ENCODE results near the gene VWA5A.
"Not testable (repeated sequence)": the region's sequence is repeated elsewhere in the genome, so short reads cannot be mapped to it uniquely, and the experiment has no call there.

VWA5A gene

GRCh38 chr11:124168796-124169195 lies 53.5 kb downstream of the VWA5A start:
- Histone ChIP-seq H3K4me1 (ENCODE audit: low read depth, poor library complexity, severe bottlenecking) (no peaks in the 10 kb centered on the region), H4K20me1 (ENCODE audit: insufficient read depth) (no peaks in the 10 kb centered on the region), H3K9ac (no peak overlapping the region), H3K27me3 (ENCODE audit: insufficient read depth, low read depth) (no peaks in the 10 kb centered on the region), H2AFZ (ENCODE audit: low read depth) (no peak overlapping the region), H3K4me3 (IDR thresholded peaks at IDR 0.05; ENCODE audit: insufficient read depth, low read depth, low read length) (no peak overlapping the region), H3K79me2 (ENCODE audit: insufficient read depth, low read depth) (no peaks in the 10 kb centered on the region), H3K36me3 (ENCODE audit: insufficient read depth) (no peaks in the 10 kb centered on the region), H3K27ac (no peak overlapping the region), H3K4me2 (no peak overlapping the region)
- no peak for TF ChIP-seq CTCF (conservative IDR thresholded peaks at IDR 0.05; ENCODE audit: low read depth, low read length)

GRCh38 chr11:124170315-124170714 lies 55.1 kb downstream of the VWA5A start:
- not testable (repeated sequence) for H4K20me1 ChIP-seq (ENCODE audit: insufficient read depth); H3K27ac ChIP-seq; H3K9ac ChIP-seq; H3K36me3 ChIP-seq (ENCODE audit: insufficient read depth); H2AFZ ChIP-seq (ENCODE audit: low read depth); H3K4me3 ChIP-seq (IDR thresholded peaks at IDR 0.05; ENCODE audit: insufficient read depth, low read depth, low read length); H3K27me3 ChIP-seq (ENCODE audit: insufficient read depth, low read depth); H3K4me1 ChIP-seq (ENCODE audit: low read depth, poor library complexity, severe bottlenecking); H3K4me2 ChIP-seq; H3K79me2 ChIP-seq (ENCODE audit: insufficient read depth, low read depth)

GRCh38 chr11:124170801-124171586 lies 55.7 kb downstream of the VWA5A start:
- no peak overlapping the region for H2AFZ ChIP-seq (ENCODE audit: low read depth)
- H3K27me3 ChIP-seq (ENCODE audit: insufficient read depth, low read depth): no peaks in the 10 kb centered on the region
- H3K27ac ChIP-seq: no peak overlapping the region
- no peaks in the 10 kb centered on the region for H3K79me2 ChIP-seq (ENCODE audit: insufficient read depth, low read depth)
- no peaks in the 10 kb centered on the region for H3K36me3 ChIP-seq (ENCODE audit: insufficient read depth)
- no peak for TF ChIP-seq CTCF (conservative IDR thresholded peaks at IDR 0.05; ENCODE audit: low read depth, low read length)
- H3K4me3 ChIP-seq (IDR thresholded peaks at IDR 0.05; ENCODE audit: insufficient read depth, low read depth, low read length): no peak overlapping the region
- no peaks in the 10 kb centered on the region for H4K20me1 ChIP-seq (ENCODE audit: insufficient read depth)
- H3K4me2 ChIP-seq: no peak overlapping the region
- no peaks in the 10 kb centered on the region for H3K4me1 ChIP-seq (ENCODE audit: low read depth, poor library complexity, severe bottlenecking)
- no peak overlapping the region for H3K9ac ChIP-seq

- no peaks in the 10 kb centered on the region for H3K36me3 ChIP-seq (ENCODE audit: insufficient read depth)
- no peaks in the 10 kb centered on the region for H3K4me1 ChIP-seq (ENCODE audit: low read depth, poor library complexity, severe bottlenecking)
- H4K20me1 ChIP-seq (ENCODE audit: insufficient read depth): no peaks in the 10 kb centered on the region
- H3K27ac ChIP-seq: no peak overlapping the region
- no peak overlapping the region for H3K4me2 ChIP-seq
- H3K79me2 ChIP-seq (ENCODE audit: insufficient read depth, low read depth): no peaks in the 10 kb centered on the region
- no peak for TF ChIP-seq CTCF (conservative IDR thresholded peaks at IDR 0.05; ENCODE audit: low read depth, low read length)
- no peak overlapping the region for H2AFZ ChIP-seq (ENCODE audit: low read depth)
- no peak overlapping the region for H3K9ac ChIP-seq
- H3K4me3 ChIP-seq (IDR thresholded peaks at IDR 0.05; ENCODE audit: insufficient read depth, low read depth, low read length): no peak overlapping the region
- H3K27me3 ChIP-seq (ENCODE audit: insufficient read depth, low read depth): no peaks in the 10 kb centered on the region
Measured at GRCh38 chr11:124172101-124172500, 56.9 kb downstream of the VWA5A start.

GRCh38 chr11:124172599-124172998 lies 57.3 kb downstream of the VWA5A start:
- no peak overlapping the region for H3K4me3 ChIP-seq (IDR thresholded peaks at IDR 0.05; ENCODE audit: insufficient read depth, low read depth, low read length)
- no peaks in the 10 kb centered on the region for H3K79me2 ChIP-seq (ENCODE audit: insufficient read depth, low read depth)
- H3K36me3 ChIP-seq (ENCODE audit: insufficient read depth): no peaks in the 10 kb centered on the region
- no peak overlapping the region for H3K9ac ChIP-seq
- H2AFZ ChIP-seq (ENCODE audit: low read depth): no peak overlapping the region
- H3K27ac ChIP-seq: no peak overlapping the region
- no peaks in the 10 kb centered on the region for H4K20me1 ChIP-seq (ENCODE audit: insufficient read depth)
- H3K27me3 ChIP-seq (ENCODE audit: insufficient read depth, low read depth): no peaks in the 10 kb centered on the region
- no peaks in the 10 kb centered on the region for H3K4me1 ChIP-seq (ENCODE audit: low read depth, poor library complexity, severe bottlenecking)
- H3K4me2 ChIP-seq: no peak overlapping the region
- TF ChIP-seq CTCF (conservative IDR thresholded peaks at IDR 0.05; ENCODE audit: low read depth, low read length): no peak

Measured in KMS-11 (cell line).